GM23248 (cell line): ENCODE measurements around the gene GTPBP6. TPM values are rescaled to one million over a fixed set of nuclear protein-coding genes. Genes with fewer than 3 reads are reported as not detected.

Experiments
- DNase-seq: peaks from one replicate; pipeline ENCODE4 v3.0.0-alpha.2; 2015
- H2AFZ ChIP-seq: fragments of 200-600 bp; sonication (generic); 2 replicates; pipeline ENCODE4 v1.6.1; 2016; ENCODE audit warnings: antibody characterized with exemption
- H3F3A ChIP-seq: fragments of 200-600 bp; sonication (generic); 2 replicates; pipeline ENCODE4 v1.6.1; 2016; ENCODE audit warnings: mild to moderate bottlenecking, antibody characterized with exemption, mixed run types; ENCODE audit not compliant: insufficient read depth
- H3K27ac ChIP-seq: fragments of 200-600 bp; sonication (generic); 2 replicates; pipeline ENCODE4 v1.5.1; 2016; ENCODE audit warnings: mild to moderate bottlenecking
- H3K27me3 ChIP-seq: fragments of 200-600 bp; sonication (generic); replicated peaks from 2 replicates; pipeline ENCODE4 v1.6.1; 2016; ENCODE audit warnings: mild to moderate bottlenecking; ENCODE audit not compliant: insufficient read depth
- H3K36me3 ChIP-seq: fragments of 200-600 bp; sonication (generic); 2 replicates; pipeline ENCODE4 v1.6.1; 2016; ENCODE audit warnings: low read depth, mild to moderate bottlenecking
- H3K4me1 ChIP-seq: fragments of 200-600 bp; sonication (generic); 2 replicates; pipeline ENCODE4 v1.6.1; 2016; ENCODE audit warnings: mild to moderate bottlenecking; ENCODE audit not compliant: insufficient read depth
- H3K4me2 ChIP-seq: fragments of 200-600 bp; sonication (generic); one replicate; pipeline ENCODE4 v1.6.1; 2016; ENCODE audit warnings: mild to moderate bottlenecking; ENCODE audit not compliant: unreplicated experiment
- H3K4me3 ChIP-seq: fragments of 200-600 bp; sonication (generic); 2 replicates; pipeline ENCODE4 v1.5.1; 2016; ENCODE audit warnings: mild to moderate bottlenecking
- H3K79me2 ChIP-seq: fragments of 200-600 bp; sonication (generic); 2 replicates; pipeline ENCODE4 v1.6.1; 2016; ENCODE audit warnings: mild to moderate bottlenecking; ENCODE audit not compliant: insufficient read depth
- H3K9ac ChIP-seq: fragments of 200-600 bp; sonication (generic); 2 replicates; pipeline ENCODE4 v1.6.1; 2016; ENCODE audit warnings: mild to moderate bottlenecking
- H3K9me2 ChIP-seq: fragments of 200-600 bp; sonication (generic); 2 replicates; pipeline ENCODE4 v1.6.1; 2016; ENCODE audit warnings: mixed run types, mild to moderate bottlenecking, moderate library complexity; ENCODE audit not compliant: insufficient read depth
- H3K9me3 ChIP-seq: fragments of 200-600 bp; sonication (generic); one replicate; pipeline ENCODE4 v1.6.1; 2017; ENCODE audit warnings: low read depth
- H4K20me1 ChIP-seq: fragments of 200-600 bp; sonication (generic); 2 replicates; pipeline ENCODE4 v1.6.0; 2016; ENCODE audit not compliant: insufficient read depth
- EZH2 ChIP-seq: fragments of 200-600 bp; sonication (generic); IDR thresholded peaks from 2 replicates; pipeline ENCODE4 v1.6.1; 2018; ENCODE audit warnings: antibody characterized with exemption, mild to moderate bottlenecking; ENCODE audit not compliant: insufficient read depth, poor library complexity, severe bottlenecking
- EZH2phosphoT487 ChIP-seq: fragments of 200-600 bp; sonication (generic); IDR thresholded peaks from 2 replicates; pipeline ENCODE4 v1.6.1; 2018; ENCODE audit warnings: antibody characterized with exemption, moderate library complexity, mild to moderate bottlenecking, low read depth; ENCODE audit not compliant: insufficient read depth
- WGBS, 2 experiments: methylation state at CpG; one replicate each; pipeline ENCODE4 v1.1.6; 2015 to 2017; ENCODE audit warnings: low lambda C conversion rate in 2 of 2, low coverage in 1 of 2; ENCODE audit errors: missing lambda C conversion rate in 2 of 2; 5-methylcytosine and 5-hydroxymethylcytosine counted together
- in situ Hi-C: fragments of 300-500 bp; cut with MboI; formaldehyde crosslinking; loops from 2 replicates; pipeline ENCODE4 v1.15.0; 2020
- polyA plus RNA-seq: library from polyadenylated mRNA; unstranded; fragments of >200 nt; fragmentation: Nextera tagmentation; extraction: Ambion mirVana; gene quantifications from 2 replicates; pipeline ENCODE4 v1.2.1, GENCODE V29; 2016
- total RNA-seq: library from RNA; depleted of rRNA; stranded (reverse); fragments of >200 nt; shearing (Covaris generic); gene quantifications from 2 replicates; pipeline ENCODE4 v1.2.3, GENCODE V29; 2014

Gene GTPBP6
- total and polyA plus RNA-seq, 2 experiments from 2014 or later: 28.1 to 32.4 TPM

DNA sequence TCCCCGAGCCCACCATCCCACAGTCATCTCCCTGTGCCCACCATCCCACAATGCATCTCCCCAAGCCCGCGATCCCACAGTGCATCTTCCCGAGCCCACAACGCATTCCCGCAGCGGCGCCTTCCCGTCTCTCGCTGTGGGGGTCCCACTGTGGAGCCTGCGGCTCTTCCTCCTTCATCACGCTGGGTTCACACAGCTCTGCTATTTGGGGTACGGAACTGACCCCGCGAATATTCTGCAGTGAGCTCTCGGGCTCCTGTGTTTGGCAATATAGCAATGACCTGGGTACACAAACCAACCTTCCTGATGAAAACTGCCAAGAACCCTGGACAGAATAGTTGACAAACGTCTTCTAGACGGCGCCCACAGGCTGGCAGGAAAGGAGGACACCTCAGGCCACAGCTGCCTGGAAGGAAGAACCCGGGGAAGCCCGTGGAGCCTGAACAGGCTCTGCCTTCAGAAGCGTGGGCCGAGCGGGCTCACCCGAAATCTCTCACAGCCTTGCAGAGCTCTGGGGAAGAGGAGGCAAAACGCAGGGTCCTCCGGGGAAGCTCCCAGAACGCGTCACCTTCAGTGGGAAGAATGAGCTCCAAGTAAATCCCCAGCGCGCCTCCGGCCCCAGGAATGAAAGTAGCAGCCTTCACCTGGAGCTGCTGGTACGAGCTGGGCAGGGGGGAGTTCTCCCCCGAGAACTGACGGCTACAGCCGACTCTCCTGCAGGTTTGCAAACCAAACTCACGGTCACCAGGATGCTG lies 45.2 kb upstream of the GTPBP6 start:
- no peak overlapping the region for H3K4me2 ChIP-seq
- H3K79me2 ChIP-seq: no peaks in the 10 kb centered on the region
- TF ChIP-seq EZH2phosphoT487 (no peak), EZH2 (no peak)
- no peaks in the 10 kb centered on the region for H4K20me1 ChIP-seq
- 92 to 93% methylated on average over 34 to 37 of the region's 37 CpGs for WGBS, 2 experiments
- H3K27me3 ChIP-seq: no peaks in the 10 kb centered on the region
- H3F3A ChIP-seq: 0 out of 2 replicates have a peak, but pooled peaks cover 3% of the 10 kb centered on the region
- H3K4me1 ChIP-seq: no peaks in the 10 kb centered on the region
- H3K9me2 ChIP-seq: no peaks in the 10 kb centered on the region
- no peak overlapping the region for H2AFZ ChIP-seq
- H3K9me3 ChIP-seq: no peaks in the 10 kb centered on the region
- no peak overlapping the region for H3K4me3 ChIP-seq
- H3K36me3 ChIP-seq: no peaks in the 10 kb centered on the region
- no peak overlapping the region for H3K27ac ChIP-seq
- H3K9ac ChIP-seq: no peak overlapping the region
- in situ Hi-C loops: no loop called here
- no peak for DNase-seq

DNA sequence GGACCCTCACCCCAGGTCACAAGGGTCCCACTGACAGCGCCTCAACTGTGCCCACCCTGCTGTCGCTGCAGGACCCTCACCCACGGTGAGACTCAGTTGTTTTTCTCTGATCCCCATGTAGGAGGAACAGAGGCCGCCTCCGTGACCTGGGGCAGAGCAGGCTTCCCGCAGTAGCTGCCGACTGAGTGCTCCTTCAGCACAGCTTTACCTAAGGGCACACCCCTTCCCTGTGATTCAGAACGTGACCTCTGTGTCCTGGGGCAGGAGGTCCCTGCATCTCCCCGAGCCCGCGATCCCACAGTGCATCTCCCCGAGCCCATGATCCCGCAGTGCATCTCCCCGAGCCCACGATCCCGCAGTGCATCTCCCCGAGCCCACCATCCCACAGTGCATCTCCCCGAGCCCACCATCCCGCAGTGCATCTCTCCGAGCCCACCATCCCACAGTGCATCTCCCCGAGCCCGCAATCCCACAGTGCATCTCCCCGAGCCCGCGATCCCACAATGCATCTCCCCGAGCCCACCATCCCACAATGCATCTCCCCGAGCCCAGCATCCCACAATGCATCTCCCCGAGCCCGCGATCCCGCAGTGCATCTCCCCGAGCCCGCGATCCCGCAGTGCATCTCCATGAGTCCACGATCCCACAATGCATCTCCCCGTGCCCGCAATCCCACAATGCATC lies 44.5 kb upstream of the GTPBP6 start:
- Histone ChIP-seq H3K4me2 (no peak overlapping the region), H3K36me3 (no peaks in the 10 kb centered on the region), H3K9me2 (no peaks in the 10 kb centered on the region), H3K27ac (no peak overlapping the region), H3K4me1 (no peaks in the 10 kb centered on the region), H3K4me3 (no peak overlapping the region), H3K79me2 (no peaks in the 10 kb centered on the region), H3K27me3 (no peaks in the 10 kb centered on the region), H4K20me1 (no peaks in the 10 kb centered on the region), H3F3A (0 out of 2 replicates have a peak, but pooled peaks cover 3% of the 10 kb centered on the region), H2AFZ (no peak overlapping the region), H3K9me3 (no peaks in the 10 kb centered on the region), H3K9ac (no peak overlapping the region)
- in situ Hi-C loops: no loop called here
- no peak for TF ChIP-seq EZH2
- no peak for TF ChIP-seq EZH2phosphoT487
- no peak for DNase-seq
- WGBS, 2 experiments: 72 to 73% methylated on average over 34 to 37 of the region's 38 CpGs

DNA sequence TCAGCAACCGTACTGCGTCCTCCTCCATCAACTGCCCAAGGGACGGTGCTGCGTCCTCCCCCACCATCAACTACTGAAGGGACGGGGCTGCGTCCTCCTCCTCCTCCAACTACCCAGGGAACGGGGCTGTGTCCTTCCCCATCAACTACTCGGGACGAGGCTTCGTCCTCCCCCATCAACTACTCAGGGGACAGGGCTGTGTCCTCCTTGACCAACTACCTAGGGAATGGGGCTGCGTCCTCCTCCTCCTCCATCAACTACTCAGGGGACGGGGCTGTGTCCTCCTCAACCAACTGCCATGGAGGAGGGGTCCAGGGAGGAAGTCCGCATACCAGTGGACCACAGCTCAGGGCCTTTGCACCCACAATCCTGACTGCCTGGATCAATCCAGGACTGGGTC lies 43.8 kb upstream of the GTPBP6 start:
- H3K4me1 ChIP-seq: no peaks in the 10 kb centered on the region
- H3K4me2 ChIP-seq: no peak overlapping the region
- no peaks in the 10 kb centered on the region for H4K20me1 ChIP-seq
- H3K9me3 ChIP-seq: no peaks in the 10 kb centered on the region
- in situ Hi-C loops: no loop called here
- H2AFZ ChIP-seq: no peak overlapping the region
- H3K27ac ChIP-seq: no peak overlapping the region
- no peak for DNase-seq
- TF ChIP-seq EZH2phosphoT487 (no peak), EZH2 (no peak)
- no peak overlapping the region for H3K4me3 ChIP-seq
- H3K36me3 ChIP-seq: no peaks in the 10 kb centered on the region
- no peak overlapping the region for H3K9ac ChIP-seq
- H3K79me2 ChIP-seq: no peaks in the 10 kb centered on the region
- H3K27me3 ChIP-seq: no peaks in the 10 kb centered on the region
- 94 to 98% methylated on average over 12 to 13 of the region's 13 CpGs for WGBS, 2 experiments
- H3K9me2 ChIP-seq: no peaks in the 10 kb centered on the region
- H3F3A ChIP-seq: 0 out of 2 replicates have a peak, but pooled peaks cover 3% of the 10 kb centered on the region

DNA sequence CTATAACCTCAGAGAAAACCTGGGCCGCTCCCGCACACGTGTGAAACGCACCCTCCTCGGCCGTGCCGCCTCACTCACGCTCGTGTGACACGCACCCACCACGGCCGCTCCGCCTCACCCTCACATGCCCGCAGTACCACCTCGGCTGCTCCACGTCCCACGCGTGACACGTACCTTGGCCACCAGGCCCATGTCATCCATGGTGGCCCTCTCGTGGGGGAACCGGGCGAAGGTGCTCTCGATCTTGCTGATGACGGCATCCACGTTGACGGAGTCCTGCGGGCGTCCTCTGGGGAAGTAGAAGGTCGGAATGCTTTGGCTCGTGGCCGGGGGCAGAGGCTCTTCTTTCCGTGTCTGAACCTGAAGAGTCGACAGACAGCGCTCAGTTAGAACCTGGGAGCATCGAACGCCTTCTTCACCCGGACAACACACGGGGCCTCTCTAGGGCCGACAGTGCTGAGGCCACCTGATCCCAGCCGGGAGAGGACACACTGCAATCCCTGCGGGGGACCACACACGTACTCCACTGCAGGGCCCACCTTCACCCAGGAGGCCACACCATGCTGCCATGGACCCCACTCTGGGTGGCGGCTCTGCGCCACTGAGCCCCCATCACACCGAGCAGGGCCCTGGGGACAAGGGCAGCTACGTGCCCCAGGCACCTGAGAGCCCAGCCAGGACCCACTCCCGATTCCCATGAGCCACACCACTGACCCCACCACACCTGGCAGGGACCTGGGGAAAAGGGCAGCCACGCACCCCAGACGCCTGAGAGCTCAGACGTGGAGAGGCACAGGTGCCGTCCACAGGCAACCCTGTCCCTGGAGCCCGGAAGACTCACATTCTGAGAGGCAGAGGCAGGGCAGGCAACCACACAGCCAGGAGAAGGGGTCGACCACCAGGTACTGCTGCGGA lies 42.9 kb upstream of the GTPBP6 start:
- DNase-seq: no peak
- TF ChIP-seq EZH2phosphoT487 (no peak), EZH2 (no peak)
- Histone ChIP-seq H3K27ac (no peak overlapping the region), H3K27me3 (no peaks in the 10 kb centered on the region), H3K36me3 (no peaks in the 10 kb centered on the region), H3K9me2 (no peaks in the 10 kb centered on the region), H3K4me1 (no peaks in the 10 kb centered on the region), H3K79me2 (no peaks in the 10 kb centered on the region), H4K20me1 (no peaks in the 10 kb centered on the region), H3K4me3 (no peak overlapping the region), H2AFZ (no peak overlapping the region), H3K4me2 (no peak overlapping the region), H3K9ac (no peak overlapping the region), H3F3A (0 out of 2 replicates have a peak, but pooled peaks cover 3% of the 10 kb centered on the region), H3K9me3 (no peaks in the 10 kb centered on the region)
- 97 to 100% methylated on average over 43 to 49 of the region's 54 CpGs for WGBS, 2 experiments
- in situ Hi-C loops: no loop called here
